ENCODE measurements around the gene FLRT1.

The FLRT1 gene

GRCh38 chr11:64000740-64001483, 34.8 kb upstream of the FLRT1 start:
- TF ChIP-seq, protein P1, sequence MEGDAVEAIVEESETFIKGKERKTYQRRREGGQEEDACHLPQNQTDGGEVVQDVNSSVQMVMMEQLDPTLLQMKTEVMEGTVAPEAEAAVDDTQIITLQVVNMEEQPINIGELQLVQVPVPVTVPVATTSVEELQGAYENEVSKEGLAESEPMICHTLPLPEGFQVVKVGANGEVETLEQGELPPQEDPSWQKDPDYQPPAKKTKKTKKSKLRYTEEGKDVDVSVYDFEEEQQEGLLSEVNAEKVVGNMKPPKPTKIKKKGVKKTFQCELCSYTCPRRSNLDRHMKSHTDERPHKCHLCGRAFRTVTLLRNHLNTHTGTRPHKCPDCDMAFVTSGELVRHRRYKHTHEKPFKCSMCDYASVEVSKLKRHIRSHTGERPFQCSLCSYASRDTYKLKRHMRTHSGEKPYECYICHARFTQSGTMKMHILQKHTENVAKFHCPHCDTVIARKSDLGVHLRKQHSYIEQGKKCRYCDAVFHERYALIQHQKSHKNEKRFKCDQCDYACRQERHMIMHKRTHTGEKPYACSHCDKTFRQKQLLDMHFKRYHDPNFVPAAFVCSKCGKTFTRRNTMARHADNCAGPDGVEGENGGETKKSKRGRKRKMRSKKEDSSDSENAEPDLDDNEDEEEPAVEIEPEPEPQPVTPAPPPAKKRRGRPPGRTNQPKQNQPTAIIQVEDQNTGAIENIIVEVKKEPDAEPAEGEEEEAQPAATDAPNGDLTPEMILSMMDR (IDR thresholded peaks at IDR 0.05; ENCODE audit: low read depth, low read length), result no peak
- H3K4me3 ChIP-seq (ENCODE audit: low read depth, low read length), result no peak overlapping the region
- in situ Hi-C loops (cut with HindIII; ENCODE audit: low sequenced_read_pairs), result loop anchor here (10.0 kb wide), 2 partner anchors 114 to 164 kb away; partner anchors contain the start of gene MACROD1
- no peak for DNase-seq (ENCODE audit: low read depth, low spot score)

DNA sequence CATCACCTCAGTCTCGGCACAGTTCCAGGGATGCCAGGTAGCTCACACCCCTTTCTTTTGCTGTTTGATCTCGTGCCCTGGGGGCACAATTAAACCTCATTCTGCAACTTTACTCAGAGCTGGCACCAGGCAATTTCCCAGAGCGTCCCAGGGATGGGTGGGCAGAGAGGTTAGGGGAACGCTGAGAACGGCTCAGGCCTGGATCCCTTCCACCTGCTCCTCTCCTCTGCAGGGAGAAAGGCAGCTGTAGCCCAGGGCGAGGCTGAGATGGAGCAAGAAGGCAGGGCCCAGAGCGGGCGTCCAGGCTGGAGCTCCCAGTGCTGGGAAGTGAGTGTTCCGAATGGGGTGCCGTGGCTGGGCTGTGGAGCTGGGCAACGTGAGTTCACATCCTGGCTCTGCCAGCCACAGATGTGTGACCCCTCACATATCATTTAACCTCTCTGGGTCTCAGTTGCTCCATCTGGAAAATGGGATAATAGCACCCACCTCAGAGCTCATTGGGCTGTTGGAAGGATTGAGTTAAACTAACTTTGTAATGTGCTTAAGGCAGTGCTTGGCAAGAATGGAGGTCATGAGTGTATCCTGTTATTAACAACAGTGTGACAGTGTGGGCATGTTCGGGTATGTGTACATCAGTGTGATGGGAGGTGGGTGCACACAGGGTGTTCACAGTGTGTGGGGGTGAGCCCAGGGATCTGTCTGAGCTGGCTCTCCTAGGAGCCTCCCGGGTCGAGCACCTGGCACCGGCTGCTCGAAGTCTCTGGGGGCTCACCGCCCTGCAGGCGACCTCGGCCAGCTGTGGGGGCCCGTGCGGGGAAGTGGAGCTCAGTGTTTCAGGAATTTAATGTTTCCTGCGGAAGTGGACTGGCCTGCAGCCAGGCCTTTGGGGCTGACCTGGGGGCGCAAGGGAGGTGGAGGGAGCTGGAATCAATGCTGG, 34.0 kb upstream of the FLRT1 start:
- in situ Hi-C loops (cut with HindIII; ENCODE audit: low sequenced_read_pairs), result loop anchor here (10.0 kb wide), 2 partner anchors 113 to 163 kb away; partner anchors contain the start of gene MACROD1
- TF ChIP-seq, protein P1 (IDR thresholded peaks at IDR 0.05; ENCODE audit: low read depth, low read length), result no peak
- no peak for DNase-seq (ENCODE audit: low read depth, low spot score)
- H3K4me3 ChIP-seq (ENCODE audit: low read depth, low read length), result no peak overlapping the region

DNA sequence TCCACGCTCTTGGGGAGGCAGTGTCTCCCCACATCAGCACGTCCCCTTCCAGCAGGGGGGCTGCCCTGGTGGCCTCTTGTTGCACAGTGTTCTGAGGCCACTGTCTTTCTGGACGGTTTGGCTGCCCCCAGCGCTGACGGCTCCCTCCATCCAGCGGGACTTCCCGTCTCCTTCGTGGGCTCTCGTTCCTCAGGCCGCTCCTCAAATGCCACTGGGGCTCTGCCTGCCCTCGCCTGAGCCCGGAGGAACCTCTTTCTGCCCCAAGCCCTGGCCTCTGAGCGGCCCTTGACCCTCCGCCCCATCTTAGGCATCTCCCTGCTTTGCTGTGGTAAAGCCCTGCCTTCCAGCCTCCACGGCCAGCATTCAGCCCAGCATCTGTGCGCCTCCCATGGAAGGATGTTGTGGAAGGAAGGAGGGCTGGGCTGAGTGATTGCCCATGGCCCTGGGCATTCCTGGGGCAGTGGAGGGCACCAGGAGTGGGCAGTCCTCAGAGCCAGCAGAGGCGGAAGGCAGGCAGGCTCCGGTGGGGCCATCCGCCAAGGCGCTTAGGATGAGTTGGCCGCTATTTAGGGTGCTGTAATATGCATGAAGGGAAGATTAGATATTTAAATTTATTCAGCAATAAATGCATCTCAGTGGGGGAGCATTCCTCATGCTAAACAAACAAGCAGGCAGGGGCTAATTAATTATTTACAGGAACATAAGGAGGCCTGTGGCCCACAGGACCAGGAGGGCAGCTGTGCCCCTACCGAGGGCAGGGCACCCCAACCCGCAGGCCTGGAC, 31.7 kb upstream of the FLRT1 start:
- DNase-seq (ENCODE audit: low read depth, low spot score), result no peak
- H3K4me3 ChIP-seq (ENCODE audit: low read depth, low read length), result no peak overlapping the region
- TF ChIP-seq, protein P1 (IDR thresholded peaks at IDR 0.05; ENCODE audit: low read depth, low read length), result no peak
- in situ Hi-C loops (cut with HindIII; ENCODE audit: low sequenced_read_pairs), result loop anchor here (10.0 kb wide), 2 partner anchors 111 to 161 kb away; partner anchors contain the start of gene MACROD1

DNA sequence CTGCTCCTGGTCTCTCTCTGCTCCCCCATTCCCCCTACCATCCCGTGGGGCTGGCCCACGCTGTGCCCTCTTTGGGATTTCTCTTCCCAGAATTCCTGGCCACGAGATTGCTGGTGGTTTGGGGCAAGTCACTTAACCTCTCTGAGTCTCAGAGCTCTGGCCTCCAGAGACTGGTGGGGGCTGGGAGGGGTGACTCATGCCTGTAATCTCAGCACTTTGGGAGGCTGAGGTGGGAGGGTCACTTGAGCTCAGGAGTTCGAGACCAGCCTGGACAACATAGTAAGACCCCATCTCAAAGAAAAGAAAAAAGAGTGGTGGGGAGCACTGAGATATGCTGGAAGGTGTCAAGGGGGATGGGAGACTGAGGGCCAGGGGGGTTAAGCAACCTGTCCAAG, 31.1 kb upstream of the FLRT1 start:
- DNase-seq (ENCODE audit: low read depth, low spot score), result no peak
- in situ Hi-C loops (cut with HindIII; ENCODE audit: low sequenced_read_pairs), result loop anchor here (10.0 kb wide), 2 partner anchors 110 to 160 kb away; partner anchors contain the start of gene MACROD1
- TF ChIP-seq, protein P1 (IDR thresholded peaks at IDR 0.05; ENCODE audit: low read depth, low read length), result no peak
- no peak overlapping the region for H3K4me3 ChIP-seq (ENCODE audit: low read depth, low read length)

- DNase-seq (ENCODE audit: low read depth, low spot score), result no peak
- no peak overlapping the region for H3K4me3 ChIP-seq (ENCODE audit: low read depth, low read length)
- in situ Hi-C loops (cut with HindIII; ENCODE audit: low sequenced_read_pairs), result loop anchor here (10.0 kb wide), 2 partner anchors 109 to 159 kb away; partner anchors contain the start of gene MACROD1
- TF ChIP-seq, protein P1 (IDR thresholded peaks at IDR 0.05; ENCODE audit: low read depth, low read length), result no peak
Observed at GRCh38 chr11:64005691-64006090, 30.0 kb upstream of the FLRT1 start.

DNA sequence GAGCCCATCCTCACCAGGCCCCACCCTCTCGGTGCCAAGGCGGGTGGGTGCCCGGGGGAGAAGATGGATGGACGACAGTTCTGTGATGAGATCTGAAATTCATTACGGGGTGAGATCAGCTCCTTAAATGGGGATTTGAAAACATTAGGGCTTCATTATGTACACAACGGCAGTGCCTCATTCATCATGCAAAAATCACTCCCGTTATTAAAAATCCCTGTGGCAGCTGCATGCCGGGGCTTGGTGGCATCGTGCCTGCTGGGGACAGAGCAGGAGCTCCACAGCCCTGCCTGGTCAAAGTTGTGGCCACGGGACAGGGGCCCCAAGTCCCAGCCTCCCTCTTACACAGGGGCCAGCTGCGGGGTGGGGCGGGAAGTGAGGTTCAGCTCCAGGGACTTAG, 29.3 kb upstream of the FLRT1 start:
- in situ Hi-C loops (cut with HindIII; ENCODE audit: low sequenced_read_pairs), result loop anchor here (10.0 kb wide), 2 partner anchors 108 to 158 kb away; partner anchors contain the start of gene MACROD1
- no peak for DNase-seq (ENCODE audit: low read depth, low spot score)
- TF ChIP-seq, protein P1 (IDR thresholded peaks at IDR 0.05; ENCODE audit: low read depth, low read length), result no peak
- no peak overlapping the region for H3K4me3 ChIP-seq (ENCODE audit: low read depth, low read length)
